IMR-90 (cell line): ENCODE results near the gene CRABP1.

ENCODE experiments used
- CEBPB ChIP-seq: IDR thresholded peaks from 2 replicates; pipeline ENCODE4 v1.6.1; 2012; ENCODE audit warnings: low read depth, low read length, improper control_type of control experiment
- FOS ChIP-seq: fragments of 150-350 bp; IDR thresholded peaks from 2 replicates; pipeline ENCODE4 v1.6.1; 2016; ENCODE audit warnings: low read depth, low read length
- MXI1 ChIP-seq: IDR thresholded peaks from 2 replicates; pipeline ENCODE4 v1.6.1; 2012; ENCODE audit warnings: low read depth, mild to moderate bottlenecking, low read length, moderate library complexity, borderline replicate concordance
- POLR2A ChIP-seq: IDR thresholded peaks from 2 replicates; pipeline ENCODE4 v1.6.1; 2012; ENCODE audit warnings: mild to moderate bottlenecking, low read depth, low read length
- RAD21 ChIP-seq: IDR thresholded peaks from 2 replicates; pipeline ENCODE4 v1.6.1; 2012; ENCODE audit warnings: low read length, improper control_type of control experiment
- RFX5 ChIP-seq: IDR thresholded peaks from 2 replicates; pipeline ENCODE4 v1.8.0; 2012; ENCODE audit warnings: low read depth, mild to moderate bottlenecking, low read length, moderate library complexity
- SMC3 ChIP-seq: fragments of 150-350 bp; IDR thresholded peaks from 2 replicates; pipeline ENCODE4 v1.6.1; 2016; ENCODE audit warnings: low read depth, mild to moderate bottlenecking, antibody characterized with exemption, low read length, moderate library complexity
- USF2 ChIP-seq: fragments of 150-350 bp; IDR thresholded peaks from 2 replicates; pipeline ENCODE4 v1.6.1; 2017; ENCODE audit warnings: mild to moderate bottlenecking, antibody characterized with exemption, low read length, low read depth
- TF ChIP-seq, protein P1 (sequence below): conservative IDR thresholded peaks from 2 replicates; pipeline ENCODE4 v1.5.1; 2012; ENCODE audit warnings: mild to moderate bottlenecking, low read depth, low read length, improper control_type of control experiment
- TF ChIP-seq, protein P2 (sequence below): fragments of 150-350 bp; IDR thresholded peaks from 2 replicates; pipeline ENCODE4 v1.6.1; 2016; ENCODE audit warnings: low read depth, mild to moderate bottlenecking, low read length, moderate library complexity, borderline replicate concordance

GRCh38 chr15:78365917-78366316, 25.8 kb downstream of the CRABP1 start:
- TF ChIP-seq, protein P1, sequence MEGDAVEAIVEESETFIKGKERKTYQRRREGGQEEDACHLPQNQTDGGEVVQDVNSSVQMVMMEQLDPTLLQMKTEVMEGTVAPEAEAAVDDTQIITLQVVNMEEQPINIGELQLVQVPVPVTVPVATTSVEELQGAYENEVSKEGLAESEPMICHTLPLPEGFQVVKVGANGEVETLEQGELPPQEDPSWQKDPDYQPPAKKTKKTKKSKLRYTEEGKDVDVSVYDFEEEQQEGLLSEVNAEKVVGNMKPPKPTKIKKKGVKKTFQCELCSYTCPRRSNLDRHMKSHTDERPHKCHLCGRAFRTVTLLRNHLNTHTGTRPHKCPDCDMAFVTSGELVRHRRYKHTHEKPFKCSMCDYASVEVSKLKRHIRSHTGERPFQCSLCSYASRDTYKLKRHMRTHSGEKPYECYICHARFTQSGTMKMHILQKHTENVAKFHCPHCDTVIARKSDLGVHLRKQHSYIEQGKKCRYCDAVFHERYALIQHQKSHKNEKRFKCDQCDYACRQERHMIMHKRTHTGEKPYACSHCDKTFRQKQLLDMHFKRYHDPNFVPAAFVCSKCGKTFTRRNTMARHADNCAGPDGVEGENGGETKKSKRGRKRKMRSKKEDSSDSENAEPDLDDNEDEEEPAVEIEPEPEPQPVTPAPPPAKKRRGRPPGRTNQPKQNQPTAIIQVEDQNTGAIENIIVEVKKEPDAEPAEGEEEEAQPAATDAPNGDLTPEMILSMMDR: no peak
- TF ChIP-seq CEBPB (no peak), RAD21 (no peak), POLR2A (no peak), MXI1 (no peak), RFX5 (no peak), FOS (no peak), USF2 (no peak), SMC3 (no peak)
- TF ChIP-seq, protein P2, sequence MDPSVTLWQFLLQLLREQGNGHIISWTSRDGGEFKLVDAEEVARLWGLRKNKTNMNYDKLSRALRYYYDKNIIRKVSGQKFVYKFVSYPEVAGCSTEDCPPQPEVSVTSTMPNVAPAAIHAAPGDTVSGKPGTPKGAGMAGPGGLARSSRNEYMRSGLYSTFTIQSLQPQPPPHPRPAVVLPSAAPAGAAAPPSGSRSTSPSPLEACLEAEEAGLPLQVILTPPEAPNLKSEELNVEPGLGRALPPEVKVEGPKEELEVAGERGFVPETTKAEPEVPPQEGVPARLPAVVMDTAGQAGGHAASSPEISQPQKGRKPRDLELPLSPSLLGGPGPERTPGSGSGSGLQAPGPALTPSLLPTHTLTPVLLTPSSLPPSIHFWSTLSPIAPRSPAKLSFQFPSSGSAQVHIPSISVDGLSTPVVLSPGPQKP: no peak
